ENCODE data around the gene NIPAL4.

Gene NIPAL4

DNA sequence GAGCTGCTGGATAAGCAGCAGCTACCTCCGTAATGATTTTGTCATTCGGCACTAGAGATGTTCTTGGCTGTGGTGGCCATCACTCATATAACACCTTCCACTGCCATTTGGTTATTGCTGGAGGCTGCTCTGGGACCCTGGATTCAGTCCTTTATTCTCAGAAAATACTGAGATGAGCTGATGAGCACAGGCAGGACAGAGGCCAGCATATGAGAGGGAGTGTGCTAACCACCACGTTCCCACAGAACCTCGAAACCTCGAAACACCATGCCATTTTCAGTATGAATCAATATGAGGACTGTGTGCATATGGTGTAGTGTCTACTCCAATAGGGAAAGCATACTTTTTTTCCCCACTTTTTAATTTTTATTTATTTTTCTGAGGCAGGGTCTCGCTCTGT, 59.0 kb downstream of the NIPAL4 start:
- no peak for DNase-seq

DNA sequence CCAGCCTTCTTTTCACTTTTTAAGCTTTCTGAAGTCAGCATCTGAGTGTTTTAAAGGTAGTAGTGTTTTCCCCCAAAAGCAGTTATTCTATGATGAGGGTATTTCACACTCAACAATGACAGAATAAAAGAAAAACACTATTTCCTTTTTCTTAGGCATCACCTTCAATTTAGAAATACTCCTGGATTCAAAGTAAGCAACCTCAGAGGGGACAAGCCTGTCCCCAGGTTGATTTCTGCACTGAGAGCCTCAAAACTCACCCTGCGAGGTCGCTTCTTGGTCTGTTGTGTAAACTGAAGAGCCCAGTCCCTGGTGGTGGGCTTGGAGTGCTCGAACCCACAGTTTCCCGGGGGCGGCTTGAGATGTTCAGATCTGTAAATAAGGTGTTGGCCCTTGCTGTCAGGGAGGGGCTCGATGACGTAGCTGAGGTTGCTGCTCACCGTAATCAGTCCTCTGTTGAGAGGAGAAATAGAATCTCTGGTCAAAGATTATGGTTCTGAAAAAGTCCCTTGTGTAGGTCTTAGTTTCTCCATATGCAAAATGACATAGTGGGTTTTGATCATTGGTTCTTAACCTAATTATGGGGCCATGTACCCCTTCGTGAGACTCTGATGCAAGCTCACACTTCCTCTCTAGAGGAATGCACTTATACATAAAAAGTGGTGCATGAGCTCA, 59.7 kb downstream of the NIPAL4 start:
- DNase-seq: no peak

DNA sequence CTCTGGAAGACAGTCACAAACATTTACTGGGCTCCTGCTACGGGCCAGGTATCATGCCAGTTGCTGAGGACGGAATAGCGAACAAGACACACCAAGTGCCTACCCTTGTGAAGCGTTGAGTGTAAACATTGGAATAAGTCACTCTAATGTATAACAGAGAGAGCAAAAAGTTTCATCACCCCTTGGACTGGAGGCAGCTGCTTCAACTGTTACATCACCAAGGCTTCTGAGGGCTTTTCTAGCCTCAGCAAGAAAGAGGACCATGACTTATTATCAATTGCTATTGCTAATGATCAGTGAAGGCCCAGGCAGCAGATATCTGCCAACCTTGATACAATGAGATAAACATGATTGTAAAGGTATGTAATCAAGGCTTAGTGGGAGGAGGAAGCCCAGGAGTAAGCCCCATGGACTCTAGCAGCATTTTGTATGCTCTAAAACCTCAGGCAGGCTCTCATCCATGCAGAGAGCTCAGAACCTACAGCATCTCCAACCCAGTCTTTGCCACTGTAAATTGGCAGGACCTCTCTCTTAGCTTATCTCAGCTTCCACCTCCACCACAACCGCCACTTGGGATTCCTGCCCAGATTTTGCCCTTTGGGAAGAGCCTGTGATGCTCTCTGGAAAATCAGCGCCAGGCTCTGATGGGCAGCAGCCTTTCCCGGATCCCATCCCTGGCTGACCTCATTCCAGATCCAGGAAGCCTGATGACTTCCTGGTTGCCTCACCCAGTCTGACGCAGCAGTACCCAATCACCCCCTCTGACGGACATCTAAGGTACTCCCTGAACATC, 61.1 kb downstream of the NIPAL4 start:
- no peak for DNase-seq

DNA sequence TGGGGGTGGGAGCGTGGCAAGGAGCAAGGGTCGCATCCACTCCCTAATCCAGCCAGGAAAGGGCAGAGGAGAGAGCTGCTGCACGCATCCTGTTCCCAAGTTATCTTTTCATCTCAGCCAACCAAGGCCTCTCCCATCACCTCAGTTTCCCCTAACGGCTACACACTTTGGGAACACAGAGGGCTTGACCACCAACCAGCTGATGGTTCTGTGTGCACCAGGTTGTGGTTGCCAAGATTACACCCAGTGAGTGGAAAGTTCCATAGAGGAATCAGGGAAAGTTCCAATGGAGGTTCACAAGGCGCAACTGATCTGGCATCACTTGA, 61.7 kb downstream of the NIPAL4 start:
- no peak for DNase-seq

DNA sequence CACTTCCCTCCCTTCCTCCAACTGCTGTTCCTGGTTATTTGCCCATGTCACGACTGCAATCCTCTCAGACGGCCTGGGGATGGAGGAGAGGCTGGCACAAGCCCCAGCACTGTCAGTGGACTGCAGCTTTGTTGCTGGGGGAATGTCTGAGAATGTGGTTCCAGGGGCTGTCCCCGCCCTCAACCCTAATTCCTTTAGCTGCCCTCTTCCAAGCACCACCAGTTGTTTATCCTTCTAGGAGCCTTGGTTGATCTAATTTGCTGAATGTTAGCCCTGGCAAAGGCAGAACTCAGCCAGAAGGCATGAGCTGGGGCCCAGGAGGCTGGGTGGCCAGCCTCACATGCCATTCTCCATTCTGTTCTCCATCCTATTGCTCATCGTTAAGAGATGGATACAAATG, 64.0 kb downstream of the NIPAL4 start:
- DNase-seq: no peak

Data from NCI-H446 treated with DMSO at 0.1 percent for 48 hours (cell line).